Urothelium cell line (cell line): ENCODE data around the gene LMNTD1.

Experiments used
- DNase-seq: peaks from one replicate; pipeline ENCODE4 v3.0.0; 2011; ENCODE audit warnings: low spot score, mixed read lengths
- FAIRE-seq: peaks from 2 replicates; lab custom pipeline; 2011; peaks lifted over from hg19 to GRCh38; lab: Jason Lieb, UNC

Gene LMNTD1

GRCh38 chr12:25556153-25556552 lies 3.1 kb upstream of the LMNTD1 start:
- FAIRE-seq, result no peak
- DNase-seq, result no peak

DNA sequence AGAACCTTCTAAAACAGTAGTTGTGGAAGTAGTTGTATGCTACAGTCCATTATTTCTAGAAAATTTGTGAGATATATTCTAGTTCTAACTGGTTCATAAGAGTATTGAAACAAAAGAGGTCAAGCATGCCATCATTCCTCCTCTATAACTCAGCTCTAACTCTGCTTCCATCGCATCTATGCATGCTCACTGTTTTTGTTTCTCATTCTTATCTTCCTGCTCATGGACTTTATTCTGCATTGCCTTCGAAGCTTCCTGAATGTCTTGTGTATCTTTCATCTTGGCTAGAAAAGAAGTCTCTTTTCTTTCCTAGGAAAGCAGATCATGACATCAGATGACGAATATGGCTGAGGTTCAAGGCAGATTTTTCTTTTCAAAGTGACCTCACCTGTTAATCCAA lies 402 bp downstream of the LMNTD1 start:
- FAIRE-seq, result no peak
- no peak for DNase-seq

DNA sequence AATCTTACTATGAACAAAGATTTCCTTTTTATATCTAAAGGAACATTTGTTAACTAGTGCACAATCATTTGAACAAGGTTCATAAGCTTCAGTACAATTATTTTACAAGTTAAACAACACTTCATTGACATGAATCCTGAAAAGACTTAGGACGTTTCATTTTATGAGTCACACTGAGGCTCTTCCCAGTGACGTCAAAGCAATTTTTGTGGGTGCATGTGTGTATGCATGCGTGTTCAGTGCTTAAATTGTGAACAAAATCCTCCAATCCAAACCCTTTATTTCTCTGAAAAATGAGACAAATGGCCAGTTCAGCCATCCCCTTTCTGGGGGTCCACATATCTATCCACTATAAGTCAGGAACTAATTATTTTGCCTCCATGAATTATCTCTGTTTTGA lies 2.9 kb downstream of the LMNTD1 start:
- DNase-seq (no peak), FAIRE-seq (no peak)

- DNase-seq (no peak), FAIRE-seq (no peak)
Observed at GRCh38 chr12:25549120-25549519, 4.0 kb downstream of the LMNTD1 start.

- no peak for FAIRE-seq
Observed at GRCh38 chr12:25546318-25546717, 6.8 kb downstream of the LMNTD1 start.

DNA sequence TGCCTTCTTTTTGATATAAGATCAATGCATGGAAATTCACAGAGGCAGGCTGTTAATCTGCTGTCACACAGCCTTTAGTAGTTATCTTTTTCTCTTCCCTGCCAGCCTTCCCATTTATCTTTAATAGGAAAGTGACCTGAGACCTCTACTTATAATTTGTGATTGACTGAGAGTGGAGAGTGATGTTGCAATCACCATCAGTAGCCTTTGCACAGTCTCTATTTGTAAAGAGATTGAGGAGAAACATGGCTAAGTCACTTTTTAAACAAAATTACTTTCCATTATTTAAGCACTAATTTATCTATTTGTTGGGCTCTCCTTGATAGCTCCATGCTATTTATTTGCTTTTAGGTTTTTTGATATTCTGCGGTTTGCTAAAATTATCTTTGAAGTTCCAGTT lies 19.9 kb downstream of the LMNTD1 start:
- DNase-seq (no peak), FAIRE-seq (no peak)

More at GRCh38 chr12:25546318-25546717, 6.8 kb downstream of the LMNTD1 start:
- no peak for DNase-seq

DNA sequence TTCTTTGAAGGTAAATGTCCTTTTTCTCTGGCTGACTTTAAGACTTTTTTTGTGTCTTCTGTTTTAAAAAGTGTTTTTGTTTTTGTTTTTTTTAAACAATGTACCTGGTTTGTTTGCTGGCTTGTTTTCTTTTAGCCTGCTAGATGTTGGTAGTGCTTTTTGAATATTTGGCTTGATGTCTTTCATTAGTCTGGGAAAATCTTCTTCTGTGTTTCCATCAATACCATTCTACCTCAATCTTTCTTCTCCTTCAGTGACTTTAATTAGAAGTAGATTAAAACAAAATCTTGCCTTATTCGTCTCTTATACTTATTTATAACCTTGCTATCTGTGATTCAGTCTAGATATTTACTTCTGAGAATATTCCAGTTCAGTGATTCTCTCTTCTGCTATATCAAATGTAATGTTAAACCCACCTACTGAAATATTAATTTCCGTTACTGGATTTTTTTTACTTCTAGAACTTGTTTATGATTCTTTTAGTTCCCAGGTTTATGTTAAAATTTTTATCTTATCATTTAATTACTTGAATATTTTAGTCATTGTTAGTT lies 21.5 kb downstream of the LMNTD1 start:
- DNase-seq (no peak), FAIRE-seq (no peak)

DNA sequence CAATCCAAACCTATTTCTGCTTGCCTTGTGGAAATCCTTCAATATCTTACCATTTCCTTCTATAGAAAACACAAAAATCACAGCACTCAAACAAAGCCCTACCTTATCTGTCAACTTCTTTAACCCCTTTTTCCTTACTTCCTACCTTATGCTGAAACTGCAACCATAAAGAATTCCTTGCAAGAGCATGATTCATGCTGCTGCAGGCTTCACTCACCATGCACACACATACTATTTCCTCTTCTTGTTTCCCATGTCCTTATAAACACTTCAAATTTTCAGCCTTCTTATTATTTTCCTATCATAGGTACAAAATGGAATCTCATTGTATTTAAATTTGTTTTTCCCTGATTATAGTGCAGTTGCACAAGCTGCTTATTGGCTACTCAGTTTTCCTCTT lies 23.3 kb downstream of the LMNTD1 start:
- FAIRE-seq, result no peak
- no peak for DNase-seq

DNA sequence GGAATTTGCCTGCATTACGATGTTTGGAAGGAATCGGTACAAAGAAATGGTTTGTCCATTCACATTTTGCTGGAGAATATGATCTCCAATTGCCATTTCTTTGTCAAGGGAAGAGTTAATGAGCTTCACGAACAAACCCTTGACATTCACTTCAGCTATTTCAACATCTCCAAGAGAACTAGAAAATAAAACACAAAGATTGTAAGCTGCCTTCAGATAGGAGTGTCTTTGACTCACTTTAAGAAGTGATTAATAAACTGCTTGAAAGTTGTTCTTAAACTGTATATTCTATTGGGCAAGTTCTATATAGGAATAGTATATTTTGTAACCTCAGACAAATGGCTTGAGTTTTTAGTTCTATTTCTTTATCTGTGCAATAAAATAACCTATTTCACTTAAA lies 26.3 kb downstream of the LMNTD1 start:
- no peak for FAIRE-seq
- DNase-seq, result no peak

GRCh38 chr12:25524366-25524765 lies 28.7 kb downstream of the LMNTD1 start:
- no peak for DNase-seq
- FAIRE-seq, result no peak

- DNase-seq, result no peak
- no peak for FAIRE-seq
Observed at GRCh38 chr12:25521625-25522256, 31.3 kb downstream of the LMNTD1 start.

- FAIRE-seq, result peak; percentile 37
- peak; percentile 21 for DNase-seq
Observed at GRCh38 chr12:25518512-25518911, 34.6 kb downstream of the LMNTD1 start.

DNA sequence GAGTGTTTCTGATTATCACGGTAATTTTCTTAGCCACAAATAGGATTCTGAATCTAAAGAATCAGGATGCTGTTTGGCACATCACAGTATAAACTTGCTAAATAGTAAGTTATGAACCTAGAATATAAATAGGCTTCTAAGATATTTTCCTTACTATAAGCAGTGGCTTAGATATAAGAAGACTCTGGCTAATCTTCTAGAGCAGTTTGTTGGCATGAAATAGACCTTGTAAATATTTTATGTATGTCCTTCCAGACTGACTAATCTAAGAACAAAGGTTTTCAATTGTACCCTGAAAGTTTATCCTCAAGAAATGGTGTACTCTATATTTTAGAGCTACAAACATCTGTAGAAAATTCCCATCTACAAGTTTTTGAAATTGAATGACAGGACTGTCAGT lies 48.3 kb downstream of the LMNTD1 start:
- FAIRE-seq, result no peak

DNA sequence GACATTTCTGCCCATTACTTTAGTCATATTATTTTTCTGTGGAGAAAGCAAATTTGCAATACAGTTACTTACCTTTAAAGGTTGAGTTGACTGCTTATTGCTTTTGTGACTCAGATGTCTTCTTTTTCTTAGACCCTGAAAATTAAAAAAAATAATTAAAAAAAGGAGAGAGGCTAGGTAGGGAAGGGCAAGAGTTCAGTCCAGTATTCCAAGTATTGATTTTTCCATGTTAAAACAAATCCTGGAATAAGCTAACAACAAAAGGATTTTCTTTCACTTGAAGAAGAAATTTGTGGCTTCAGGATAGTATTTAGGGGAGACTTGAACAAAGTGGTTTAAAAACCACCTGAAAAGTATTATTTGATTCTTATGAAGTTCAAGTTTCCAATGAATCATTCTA lies 49.4 kb downstream of the LMNTD1 start:
- no peak for DNase-seq
- FAIRE-seq, result no peak

More for the DNA sequence above, 48.3 kb downstream of the LMNTD1 start:
- DNase-seq, result no peak

- FAIRE-seq (no peak), DNase-seq (no peak)
Observed at GRCh38 chr12:25502596-25502995, 50.5 kb downstream of the LMNTD1 start.

DNA sequence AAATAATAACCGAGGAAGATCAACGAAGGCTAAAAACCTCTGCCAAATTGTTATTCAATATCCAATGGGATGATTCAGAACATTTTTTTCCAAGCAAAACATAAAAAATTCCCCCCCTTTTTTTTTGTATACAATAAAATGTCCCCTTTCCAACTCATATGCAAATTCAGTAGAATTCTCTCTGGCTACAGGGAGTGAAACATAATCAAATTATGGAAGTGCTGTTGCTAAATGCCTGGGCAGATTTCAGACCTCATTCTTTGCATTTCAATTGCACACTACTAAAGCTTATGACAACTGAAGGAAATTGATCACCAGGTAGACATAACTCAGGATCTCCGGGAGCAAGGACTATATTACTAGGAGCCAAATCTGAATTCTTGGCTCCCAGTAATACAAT lies 51.0 kb downstream of the LMNTD1 start:
- DNase-seq (no peak), FAIRE-seq (no peak)

- no peak for FAIRE-seq
- no peak for DNase-seq
Observed at GRCh38 chr12:25501549-25501948, 51.5 kb downstream of the LMNTD1 start.

DNA sequence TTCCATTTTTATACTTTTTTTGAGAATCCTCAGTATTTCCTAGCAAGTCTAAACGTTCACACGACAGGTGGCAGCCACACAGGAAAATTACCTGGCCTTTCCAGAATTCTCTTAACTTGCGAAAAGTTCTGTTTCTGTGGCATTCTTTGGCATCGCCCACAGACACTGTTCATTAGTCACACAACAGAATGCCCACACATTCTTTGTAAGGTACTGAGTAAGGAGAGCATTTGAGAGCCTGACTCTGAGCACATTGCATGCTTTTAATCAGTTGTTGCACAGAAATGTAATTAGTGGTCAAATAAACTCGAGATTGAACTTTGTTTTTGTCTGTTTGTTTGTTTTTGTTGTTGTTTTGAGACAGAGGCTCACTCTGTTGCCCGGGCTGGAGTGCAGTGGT lies 52.4 kb downstream of the LMNTD1 start:
- FAIRE-seq (no peak), DNase-seq (peak; percentile 49)

DNA sequence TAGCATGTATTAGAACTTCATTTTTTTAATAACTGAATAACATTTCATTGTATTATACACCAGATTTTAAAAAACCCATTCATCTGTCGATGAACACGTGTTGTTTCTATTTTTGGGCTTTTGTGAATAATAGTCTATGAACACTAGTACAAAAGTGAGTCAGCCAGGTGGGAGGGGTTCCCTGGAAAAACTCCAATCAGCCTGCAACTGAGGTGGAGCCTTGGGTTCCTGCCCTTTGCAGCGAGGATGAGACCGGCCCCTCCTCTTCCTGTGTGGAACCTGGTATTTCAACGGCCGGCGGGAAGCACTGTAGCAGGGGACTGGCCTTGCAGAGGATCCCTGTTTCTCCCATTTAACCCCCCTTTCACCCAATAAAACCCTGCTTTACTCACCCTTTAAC lies 56.1 kb downstream of the LMNTD1 start:
- FAIRE-seq (no peak), DNase-seq (peak; percentile 36)

- FAIRE-seq, result no peak
- no peak for DNase-seq
Observed at GRCh38 chr12:25496098-25496587, 56.9 kb downstream of the LMNTD1 start.

- no peak for FAIRE-seq
- peak; percentile 75 for DNase-seq
Observed at GRCh38 chr12:25495331-25496097, 57.6 kb downstream of the LMNTD1 start.

- FAIRE-seq, result no peak
Observed at GRCh38 chr12:25494926-25495325, 58.2 kb downstream of the LMNTD1 start.

More at GRCh38 chr12:25494926-25495325, 58.2 kb downstream of the LMNTD1 start:
- no peak for DNase-seq
